ENCODE measurements around the gene FCHO1. TPM values are rescaled to one million over a fixed set of nuclear protein-coding genes. Genes with fewer than 3 reads are reported as not detected.

FCHO1 gene
- total RNA-seq, 1 donor from 2014 or later: 1.5 TPM

DNA sequence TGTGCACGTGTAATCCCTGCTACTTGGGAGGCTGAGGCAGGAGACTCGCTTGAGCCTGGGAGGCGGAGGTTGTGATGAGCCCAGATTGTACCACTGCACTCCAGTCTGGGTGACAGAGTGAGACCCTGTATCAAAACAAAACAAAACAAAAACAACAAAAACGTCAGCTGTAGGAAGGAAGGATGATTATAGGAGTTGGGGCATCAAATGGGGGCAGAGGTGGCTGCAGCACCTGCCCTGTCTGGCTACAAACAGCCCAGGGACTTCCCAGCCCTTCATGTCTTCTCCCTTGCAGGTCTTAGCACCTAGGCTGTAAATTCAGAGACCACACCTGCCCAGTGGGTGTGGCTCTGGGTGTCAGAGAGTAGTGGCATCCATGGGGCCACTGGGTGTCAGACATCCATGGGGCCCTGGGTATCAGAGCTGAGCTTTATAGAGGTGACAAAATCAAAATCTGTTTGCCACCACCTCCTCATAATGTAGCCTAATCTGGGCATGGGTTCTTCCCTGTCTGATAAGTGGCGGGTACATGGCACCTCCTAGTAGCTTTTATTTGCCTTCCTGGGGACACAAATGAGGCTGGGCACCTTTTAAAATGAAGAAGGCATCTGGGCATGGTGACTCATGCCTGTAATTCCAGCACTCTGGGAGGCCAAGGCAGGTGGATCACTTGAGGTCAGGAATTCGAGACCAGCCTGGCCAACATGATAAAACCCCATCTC is 38.9 kb downstream of the FCHO1 start:
- no peak for TF ChIP-seq CTCF (IDR thresholded peaks at IDR 0.05; ENCODE audit: insufficient read depth, low read length, poor library complexity, severe bottlenecking)
- no peak for DNase-seq (ENCODE audit: low read depth)
- Histone ChIP-seq H3K27me3 (ENCODE audit: control insufficient read depth, insufficient read depth, low read length) (peaks cover 9% of the 10 kb centered on the region), H3K4me3 (ENCODE audit: low read depth, low read length) (no peak overlapping the region), H3K36me3 (ENCODE audit: control insufficient read depth, insufficient read depth, low read length) (no peaks in the 10 kb centered on the region)

DNA sequence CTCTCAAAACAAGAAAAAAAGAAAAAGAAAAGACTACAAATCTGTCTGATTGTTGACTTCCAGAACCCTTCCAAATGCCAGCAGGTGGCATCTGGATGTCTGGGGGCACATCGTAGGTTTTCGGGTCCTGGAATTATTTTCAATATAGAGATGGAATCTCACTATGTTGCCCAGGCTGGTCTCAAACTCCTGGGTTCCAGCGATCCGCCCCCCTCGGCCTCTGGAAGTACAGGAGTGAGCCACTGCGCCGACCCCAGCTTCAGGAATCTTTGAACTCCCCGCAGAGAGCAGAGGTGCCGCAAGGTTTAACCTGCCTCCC is 43.1 kb downstream of the FCHO1 start:
- H3K36me3 ChIP-seq (ENCODE audit: control insufficient read depth, insufficient read depth, low read length): no peaks in the 10 kb centered on the region
- H3K27me3 ChIP-seq (ENCODE audit: control insufficient read depth, insufficient read depth, low read length): peaks cover 15% of the 10 kb centered on the region
- no peak overlapping the region for H3K4me3 ChIP-seq (ENCODE audit: low read depth, low read length)
- DNase-seq (ENCODE audit: low read depth): no peak
- no peak for TF ChIP-seq CTCF (IDR thresholded peaks at IDR 0.05; ENCODE audit: insufficient read depth, low read length, poor library complexity, severe bottlenecking)

DNA sequence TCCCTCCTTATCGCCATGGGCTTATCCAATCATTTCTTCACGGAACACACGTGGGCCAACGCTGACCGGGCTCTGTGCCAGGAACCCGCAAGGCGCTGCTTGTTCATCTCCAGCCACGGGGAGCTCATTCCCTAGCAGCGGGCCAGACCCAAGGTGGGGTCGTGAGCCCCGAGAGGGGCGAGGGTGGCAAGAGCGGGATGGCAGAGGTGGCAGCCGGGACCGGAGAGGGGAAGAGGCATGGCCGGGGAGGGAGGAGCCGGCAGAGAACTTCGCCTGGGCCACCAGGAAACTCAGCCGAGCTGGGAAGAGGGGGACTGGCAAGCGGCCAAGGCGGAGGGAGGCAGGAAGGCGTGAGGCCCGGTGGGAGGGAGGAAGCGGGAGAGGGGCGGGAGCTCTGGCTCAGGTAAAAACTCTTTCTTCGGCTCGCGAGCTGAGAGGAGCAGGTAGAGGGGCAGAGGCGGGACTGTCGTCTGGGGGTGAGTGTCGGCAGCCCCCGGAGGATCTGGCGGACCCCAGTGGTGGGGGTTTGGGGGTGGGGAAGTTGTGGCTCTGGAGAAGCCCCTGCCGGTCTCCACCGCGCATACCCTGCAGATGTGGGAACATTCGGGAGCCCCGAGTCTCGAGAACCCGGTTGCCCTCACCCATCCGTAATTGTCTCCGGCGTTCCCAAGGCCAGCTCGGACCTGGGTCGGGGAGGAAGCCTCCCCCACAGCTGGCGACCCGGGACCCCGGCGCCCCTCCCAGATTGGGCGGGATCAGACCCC is 43.6 kb downstream of the FCHO1 start, which contains the start of gene B3GNT3:
TSS of gene B3GNT3 (plus strand) at position 408 of the 764 bp plus-strand sequence. CDS start 12,670 bp downstream, outside the sequence.
- TF ChIP-seq CTCF (IDR thresholded peaks at IDR 0.05; ENCODE audit: insufficient read depth, low read length, poor library complexity, severe bottlenecking): no peak
- H3K4me3 ChIP-seq (ENCODE audit: low read depth, low read length): peak within 1 kb of the TSS; percentile 30

GRCh38 chr19:17795495-17795856 is 44.2 kb downstream of the FCHO1 start:
- no peak for DNase-seq (ENCODE audit: low read depth)
- Histone ChIP-seq H3K4me3 (ENCODE audit: low read depth, low read length) (peak overlapping the region; percentile 30), H3K27me3 (ENCODE audit: control insufficient read depth, insufficient read depth, low read length) (peaks cover 15% of the 10 kb centered on the region), H3K36me3 (ENCODE audit: control insufficient read depth, insufficient read depth, low read length) (no peaks in the 10 kb centered on the region)
- no peak for TF ChIP-seq CTCF (IDR thresholded peaks at IDR 0.05; ENCODE audit: insufficient read depth, low read length, poor library complexity, severe bottlenecking)

More for the DNA sequence above, 43.6 kb downstream of the FCHO1 start, which contains the start of gene B3GNT3:
- Histone ChIP-seq H3K36me3 (ENCODE audit: control insufficient read depth, insufficient read depth, low read length) (no peaks in the 10 kb centered on the region), H3K27me3 (ENCODE audit: control insufficient read depth, insufficient read depth, low read length) (peaks cover 15% of the 10 kb centered on the region)
- DNase-seq (ENCODE audit: low read depth): no peak

GRCh38 chr19:17796013-17796837 is 44.9 kb downstream of the FCHO1 start:
- H3K27me3 ChIP-seq (ENCODE audit: control insufficient read depth, insufficient read depth, low read length): peaks cover 15% of the 10 kb centered on the region
- DNase-seq (ENCODE audit: low read depth): no peak
- H3K36me3 ChIP-seq (ENCODE audit: control insufficient read depth, insufficient read depth, low read length): no peaks in the 10 kb centered on the region
- TF ChIP-seq CTCF (IDR thresholded peaks at IDR 0.05; ENCODE audit: insufficient read depth, low read length, poor library complexity, severe bottlenecking): no peak
- H3K4me3 ChIP-seq (ENCODE audit: low read depth, low read length): no peak overlapping the region

All from kidney epithelial cell (primary cell).